HCT116 (cell line): ENCODE measurements around the gene RPL10A.

Source experiments
- CTCF ChIP-seq, 3 experiments: fragments of 200-600 bp in 1 of 3; sonication (generic) in 1 of 3; IDR thresholded peaks in 2 of 3; conservative IDR thresholded peaks in 1 of 3; 2 replicates each; pipeline ENCODE4 v1.5.1; 2012 to 2017; ENCODE audit warnings: low read depth in 2 of 3, low read length in 2 of 3, antibody characterized with exemption in 1 of 3, borderline replicate concordance in 1 of 3, control low read depth in 1 of 3, mild to moderate bottlenecking in 1 of 3, mixed read lengths in 1 of 3, mixed run types in 1 of 3, moderate library complexity in 1 of 3; ENCODE audit not compliant: insufficient read depth in 1 of 3
- ELF1 ChIP-seq: IDR thresholded peaks from 2 replicates; pipeline ENCODE4 v1.6.1; 2012; ENCODE audit warnings: low read depth, borderline replicate concordance
- EZH2 ChIP-seq: fragments of 200-600 bp; sonication (generic); IDR thresholded peaks from 2 replicates; pipeline ENCODE4 v1.6.1; 2017; ENCODE audit warnings: antibody characterized with exemption, mixed run types
- EZH2phosphoT487 ChIP-seq: fragments of 200-600 bp; IDR thresholded peaks from 2 replicates; pipeline ENCODE4 v1.6.1; 2018; ENCODE audit warnings: antibody characterized with exemption, borderline replicate concordance
- MAX ChIP-seq: IDR thresholded peaks from 2 replicates; pipeline ENCODE4 v1.6.1; 2012
- POLR2A ChIP-seq: IDR thresholded peaks from 2 replicates; pipeline ENCODE4 v1.7.0; 2011; ENCODE audit warnings: borderline replicate concordance; ENCODE audit not compliant: insufficient read depth, insufficient read length; ENCODE audit errors: extremely low read depth
- POLR2AphosphoS5 ChIP-seq: IDR thresholded peaks from 2 replicates; pipeline ENCODE4 v1.6.1; 2011; ENCODE audit warnings: mild to moderate bottlenecking, low read depth, low read length, moderate library complexity
- REST ChIP-seq: IDR thresholded peaks from 2 replicates; pipeline ENCODE4 v1.6.1; 2012; ENCODE audit warnings: low read depth
- SRF ChIP-seq: IDR thresholded peaks from 2 replicates; pipeline ENCODE4 v1.6.1; 2012; ENCODE audit warnings: low read depth
- YY1 ChIP-seq: IDR thresholded peaks from 2 replicates; pipeline ENCODE4 v1.6.1; 2011; ENCODE audit warnings: low read length, low read depth, moderate library complexity, mild to moderate bottlenecking; ENCODE audit not compliant: insufficient replicate concordance; ENCODE audit errors: extremely low read depth
- ZNF274 ChIP-seq: fragments of 200-500 bp; sonication (Bioruptor generic); IDR thresholded peaks from 2 replicates; pipeline ENCODE4 v1.6.1; 2014; ENCODE audit warnings: mild to moderate bottlenecking, low read depth, low read length, inconsistent platforms

- TF ChIP-seq CTCF (IDR thresholded peaks at IDR 0.05 in 2 of 3, conservative IDR thresholded peaks at IDR 0.05 in 1 of 3; ENCODE audit: borderline replicate concordance in 1 of 3, insufficient read depth in 1 of 3, low read depth in 2 of 3, low read length in 2 of 3), result no peak
- no peak for TF ChIP-seq MAX
- no peak for TF ChIP-seq REST
- no peak for TF ChIP-seq POLR2A
- TF ChIP-seq POLR2AphosphoS5, result no peak
- TF ChIP-seq SRF, result no peak
- TF ChIP-seq YY1, result no peak
- no peak for TF ChIP-seq EZH2phosphoT487
- TF ChIP-seq EZH2, result no peak
- no peak for TF ChIP-seq ELF1
- no peak for TF ChIP-seq ZNF274
Observed at GRCh38 chr6:35441205-35441604, 27.0 kb upstream of the RPL10A start.
